ENCODE results near the gene THSD7B.

DNA sequence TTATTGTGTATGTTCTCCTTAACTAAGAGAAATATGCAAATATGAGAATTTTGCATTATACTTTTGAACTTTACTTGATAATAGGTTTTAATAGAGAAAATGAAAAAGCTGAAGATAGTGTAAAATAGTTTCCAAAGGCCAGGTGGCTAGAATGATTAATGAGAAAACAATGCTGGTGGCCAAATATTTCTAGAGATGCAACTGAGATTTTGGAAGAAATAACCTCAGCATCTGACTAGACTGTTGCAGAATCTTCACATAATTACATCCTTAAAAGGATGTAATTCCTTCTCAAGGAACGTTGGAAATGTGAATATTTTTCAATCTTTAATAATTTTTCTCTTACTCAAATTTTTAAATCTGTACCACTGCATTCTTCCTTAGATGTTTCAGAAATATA is 434.4 kb downstream of the THSD7B start:
- no peak for TF ChIP-seq POLR2A (IDR thresholded peaks at IDR 0.05)
- TF ChIP-seq, protein P1, sequence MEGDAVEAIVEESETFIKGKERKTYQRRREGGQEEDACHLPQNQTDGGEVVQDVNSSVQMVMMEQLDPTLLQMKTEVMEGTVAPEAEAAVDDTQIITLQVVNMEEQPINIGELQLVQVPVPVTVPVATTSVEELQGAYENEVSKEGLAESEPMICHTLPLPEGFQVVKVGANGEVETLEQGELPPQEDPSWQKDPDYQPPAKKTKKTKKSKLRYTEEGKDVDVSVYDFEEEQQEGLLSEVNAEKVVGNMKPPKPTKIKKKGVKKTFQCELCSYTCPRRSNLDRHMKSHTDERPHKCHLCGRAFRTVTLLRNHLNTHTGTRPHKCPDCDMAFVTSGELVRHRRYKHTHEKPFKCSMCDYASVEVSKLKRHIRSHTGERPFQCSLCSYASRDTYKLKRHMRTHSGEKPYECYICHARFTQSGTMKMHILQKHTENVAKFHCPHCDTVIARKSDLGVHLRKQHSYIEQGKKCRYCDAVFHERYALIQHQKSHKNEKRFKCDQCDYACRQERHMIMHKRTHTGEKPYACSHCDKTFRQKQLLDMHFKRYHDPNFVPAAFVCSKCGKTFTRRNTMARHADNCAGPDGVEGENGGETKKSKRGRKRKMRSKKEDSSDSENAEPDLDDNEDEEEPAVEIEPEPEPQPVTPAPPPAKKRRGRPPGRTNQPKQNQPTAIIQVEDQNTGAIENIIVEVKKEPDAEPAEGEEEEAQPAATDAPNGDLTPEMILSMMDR (IDR thresholded peaks at IDR 0.05), result no peak
